SJCRH30 (cell line): ENCODE results near the gene LGALS3BP. TPM values are rescaled to one million over a fixed set of nuclear protein-coding genes. Genes with fewer than 3 reads are reported as not detected.

Experiments used
- DNase-seq, 2 experiments: peaks; one replicate each; pipeline ENCODE4 v3.0.0-alpha.2; 2015 to 2020
- H3K27ac ChIP-seq: fragments of 250-450 bp; sonication (Bioruptor Pico); 2 replicates; pipeline ENCODE4 v1.5.1; 2020; ENCODE audit warnings: mild to moderate bottlenecking, moderate library complexity
- H3K27me3 ChIP-seq: fragments of 250-450 bp; sonication (Bioruptor Pico); 2 replicates; pipeline ENCODE4 v1.5.1; 2020; ENCODE audit warnings: mild to moderate bottlenecking, moderate library complexity
- H3K36me3 ChIP-seq: fragments of 250-450 bp; sonication (Bioruptor Pico); 2 replicates; pipeline ENCODE4 v1.5.1; 2020; ENCODE audit warnings: mild to moderate bottlenecking, moderate library complexity
- H3K4me1 ChIP-seq: fragments of 250-450 bp; sonication (Bioruptor Pico); 2 replicates; pipeline ENCODE4 v1.5.1; 2020; ENCODE audit warnings: mild to moderate bottlenecking, moderate library complexity
- H3K4me3 ChIP-seq: fragments of 250-450 bp; sonication (Bioruptor Pico); 2 replicates; pipeline ENCODE4 v1.5.1; 2020; ENCODE audit warnings: mild to moderate bottlenecking, moderate library complexity
- H3K9me3 ChIP-seq: fragments of 250-450 bp; sonication (Bioruptor Pico); replicated peaks from 2 replicates; pipeline ENCODE4 v1.5.1; 2020; ENCODE audit warnings: mild to moderate bottlenecking, moderate library complexity
- total RNA-seq: library from RNA; depleted of rRNA; stranded (reverse); fragments of >200 nt; shearing (Covaris generic); gene quantifications from 2 replicates; pipeline ENCODE4 v1.2.3, GENCODE V29; 2014

LGALS3BP gene
- total RNA-seq, 1 experiment from 2014 or later: 140 TPM

DNA sequence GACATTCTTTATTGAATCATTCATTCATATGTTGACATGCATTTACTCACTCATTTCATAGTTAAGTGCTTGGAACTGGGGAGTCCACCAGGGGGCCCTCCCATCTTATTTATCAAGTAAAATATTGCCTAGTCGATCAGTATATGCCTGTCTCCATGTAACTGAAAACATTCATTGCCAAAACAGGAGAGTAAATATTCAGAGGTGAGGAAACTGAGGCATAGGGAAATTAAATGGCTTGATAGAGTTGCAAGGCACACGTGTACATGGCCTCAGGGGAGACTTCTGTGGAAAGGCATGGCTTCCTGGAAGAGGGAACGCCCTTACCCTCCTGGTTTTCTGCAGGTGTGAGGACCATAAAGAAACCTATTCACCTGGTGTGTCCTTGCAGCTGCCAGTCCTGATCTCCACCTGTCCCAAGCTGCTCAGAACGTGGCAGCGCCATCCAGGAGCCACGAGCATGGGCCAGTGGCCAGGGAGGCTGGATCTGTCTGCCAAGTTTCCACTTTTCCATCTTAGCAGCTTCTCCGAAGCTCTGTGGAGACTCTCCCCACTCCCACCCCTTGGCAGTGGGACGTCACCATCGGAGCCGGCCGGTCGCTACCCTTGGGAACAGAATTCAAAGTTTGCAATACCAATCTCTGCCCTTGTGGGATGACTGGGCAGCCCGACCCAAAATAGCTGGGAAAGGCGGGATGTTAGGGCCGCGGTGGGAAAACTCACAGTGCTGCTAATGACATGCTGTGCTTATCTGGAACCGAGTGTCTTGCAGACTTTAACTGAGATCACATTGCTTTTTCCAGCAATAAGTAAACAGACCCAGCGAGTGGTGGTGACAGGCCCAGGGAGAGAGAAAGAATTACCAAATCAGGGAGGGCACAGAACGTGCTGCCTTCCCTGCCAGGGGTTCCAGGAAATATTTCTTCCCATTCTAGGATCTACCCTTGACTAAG lies 40.2 kb upstream of the LGALS3BP start:
- Histone ChIP-seq H3K4me1 (peaks cover 9% of the 10 kb centered on the region), H3K27me3 (0 out of 2 replicates have a peak, but pooled peaks cover 3% of the 10 kb centered on the region), H3K9me3 (peaks cover 8% of the 10 kb centered on the region; the same call in 1 of the 2 replicates), H3K27ac (no peak overlapping the region), H3K4me3 (no peak overlapping the region), H3K36me3 (no peaks in the 10 kb centered on the region)
- DNase-seq: peak; percentile 89 to 91

DNA sequence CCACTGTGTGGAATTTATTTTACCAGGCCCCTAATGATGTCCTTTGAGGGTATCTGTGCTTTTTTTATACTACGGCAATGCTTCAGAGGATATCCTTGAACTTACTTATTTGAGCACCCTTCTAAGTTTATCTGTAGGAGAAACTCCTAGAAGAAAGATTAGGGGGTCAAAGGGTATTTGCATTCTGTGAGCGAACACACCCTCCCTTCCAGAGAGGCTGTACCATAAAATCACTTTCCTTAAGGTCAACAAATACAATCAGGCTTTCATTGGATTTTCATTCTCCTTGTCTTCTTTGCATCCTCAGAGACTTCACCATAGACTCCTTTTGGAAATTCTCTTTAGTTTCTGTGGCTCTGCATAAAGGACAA lies 39.5 kb upstream of the LGALS3BP start:
- H3K9me3 ChIP-seq: peaks cover 15% of the 10 kb centered on the region
- H3K27me3 ChIP-seq: 0 out of 2 replicates have a peak, but pooled peaks cover 3% of the 10 kb centered on the region

DNA sequence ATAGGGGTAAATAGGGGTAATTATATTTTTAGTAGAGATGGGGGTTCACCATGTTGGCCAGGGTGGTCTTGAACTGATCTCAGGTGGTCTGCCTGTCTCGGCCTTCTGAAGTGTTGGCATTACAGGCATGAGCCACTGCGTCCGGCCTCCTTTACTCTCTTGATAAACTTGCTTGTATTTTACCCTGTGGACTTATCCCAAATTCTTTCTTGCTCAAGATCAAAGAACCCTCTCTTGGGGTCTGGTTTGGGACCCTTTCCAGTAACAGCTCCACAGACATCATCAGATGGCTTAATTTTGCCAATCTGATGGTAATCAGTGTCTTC lies 38.6 kb upstream of the LGALS3BP start:
- no peak for DNase-seq
- Histone ChIP-seq H3K4me3 (no peak overlapping the region), H3K27me3 (no peaks in the 10 kb centered on the region), H3K27ac (no peak overlapping the region), H3K9me3 (peaks cover 22% of the 10 kb centered on the region), H3K36me3 (no peaks in the 10 kb centered on the region), H3K4me1 (peaks cover 5% of the 10 kb centered on the region; the same call in 1 of the 2 replicates)

More for the DNA sequence above, 39.5 kb upstream of the LGALS3BP start:
- DNase-seq: no peak
- no peak overlapping the region for H3K27ac ChIP-seq
- H3K36me3 ChIP-seq: no peaks in the 10 kb centered on the region
- H3K4me3 ChIP-seq: no peak overlapping the region
- peaks cover 9% of the 10 kb centered on the region for H3K4me1 ChIP-seq

DNA sequence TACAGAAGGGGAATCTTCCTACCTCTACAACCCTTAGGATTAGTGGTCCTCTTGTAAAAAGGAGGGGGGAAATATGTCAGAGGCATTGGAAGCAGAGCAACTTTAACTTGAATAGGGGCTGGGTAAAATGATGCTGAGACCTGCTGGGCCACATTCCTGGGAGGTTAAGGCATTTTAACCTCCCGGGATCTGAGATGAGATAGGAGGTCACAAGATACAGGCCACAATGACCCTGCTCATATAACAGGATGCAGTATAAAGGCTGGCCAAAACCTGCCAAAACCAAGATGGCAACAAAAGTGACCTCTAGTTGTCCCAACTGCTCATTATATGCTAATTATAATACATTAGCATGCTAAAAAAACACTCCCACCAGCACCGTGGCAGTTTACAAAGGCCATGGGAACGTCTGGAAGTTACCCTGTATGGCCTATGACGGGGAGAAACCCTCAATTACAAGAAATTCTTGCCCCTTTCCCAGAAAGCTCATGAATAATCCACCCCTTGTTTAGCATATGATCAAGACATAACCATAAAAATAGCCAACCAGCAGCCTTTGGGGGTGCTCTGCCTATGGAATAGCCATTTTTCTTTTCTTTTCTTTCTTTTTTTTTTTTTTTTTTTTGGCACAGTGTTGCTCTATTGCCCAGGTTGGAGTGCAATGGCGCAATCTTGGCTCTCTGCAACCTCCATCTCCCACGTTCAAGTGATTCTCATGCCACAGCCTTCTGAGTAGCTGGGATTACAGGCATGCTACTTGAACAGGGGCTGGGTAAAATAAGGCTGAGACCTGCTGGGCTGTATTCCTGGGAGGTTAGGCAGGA lies 38.0 kb upstream of the LGALS3BP start:
- peaks cover 5% of the 10 kb centered on the region; the same call in 1 of the 2 replicates for H3K4me1 ChIP-seq
- no peak overlapping the region for H3K4me3 ChIP-seq
- H3K27me3 ChIP-seq: no peaks in the 10 kb centered on the region
- H3K9me3 ChIP-seq: peaks cover 22% of the 10 kb centered on the region
- H3K27ac ChIP-seq: no peak overlapping the region
- no peak for DNase-seq
- no peaks in the 10 kb centered on the region for H3K36me3 ChIP-seq

DNA sequence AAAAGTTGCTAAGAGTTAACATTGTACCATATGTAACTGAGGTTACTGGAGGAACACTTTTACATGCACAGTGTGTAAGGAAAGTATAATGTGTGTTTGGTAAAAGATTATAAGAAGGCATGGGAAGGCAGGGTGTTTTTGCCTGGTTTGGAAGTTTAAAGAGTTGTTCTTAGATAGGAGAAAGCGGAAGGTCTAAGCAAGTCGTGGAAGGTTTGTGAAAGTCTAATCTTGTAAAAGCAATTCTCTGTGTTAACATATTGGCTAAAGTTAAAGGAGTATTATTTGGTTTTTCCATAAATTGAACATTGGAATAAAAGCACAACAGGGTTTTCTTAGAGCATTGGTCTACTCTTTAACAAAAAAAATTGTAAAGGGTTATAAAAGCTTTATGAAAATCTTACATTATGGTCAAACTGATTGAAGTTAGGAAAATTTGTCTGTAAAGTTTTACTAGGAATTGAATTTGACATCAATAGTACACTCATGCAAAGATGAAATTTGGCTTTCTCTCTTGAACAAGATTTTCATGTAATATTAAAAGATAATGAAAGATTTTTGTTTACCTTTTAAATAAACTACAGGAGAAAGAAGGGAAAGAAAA lies 34.5 kb upstream of the LGALS3BP start:
- no peak overlapping the region for H3K27ac ChIP-seq
- H3K36me3 ChIP-seq: no peaks in the 10 kb centered on the region
- H3K4me3 ChIP-seq: no peak overlapping the region
- H3K4me1 ChIP-seq: peaks cover 7% of the 10 kb centered on the region; the same call in 1 of the 2 replicates
- H3K9me3 ChIP-seq: peaks cover 22% of the 10 kb centered on the region
- DNase-seq: peak in 1 of 2 experiments; percentile 3
- H3K27me3 ChIP-seq: no peaks in the 10 kb centered on the region

DNA sequence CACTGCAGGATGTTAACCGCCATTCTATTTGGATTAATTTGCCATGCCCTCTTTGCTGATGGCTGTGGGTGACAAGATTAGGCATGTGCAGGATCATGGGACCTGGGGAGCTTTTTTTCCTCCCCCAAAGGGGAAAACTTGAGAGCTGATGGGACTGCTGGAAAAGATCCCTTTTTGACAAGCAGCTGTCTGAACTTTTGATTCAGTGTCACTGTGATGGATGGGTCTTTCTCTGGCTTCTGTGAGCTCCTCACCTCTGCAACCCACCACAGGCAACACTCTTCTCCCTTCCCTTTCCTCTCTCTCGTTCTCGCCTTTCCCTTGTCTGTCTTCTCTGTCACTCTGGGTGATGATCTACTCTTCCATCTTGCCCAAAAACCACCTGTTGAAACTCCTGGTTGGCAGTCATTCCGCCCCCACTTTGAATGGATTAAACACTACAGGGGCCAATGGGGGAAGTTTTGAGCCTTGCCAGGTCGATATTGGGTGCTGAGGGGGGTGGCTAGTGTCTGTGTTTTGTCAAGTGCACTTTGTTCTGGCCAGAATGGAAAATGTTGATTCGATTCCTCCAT lies 32.9 kb upstream of the LGALS3BP start:
- H3K9me3 ChIP-seq: peaks cover 22% of the 10 kb centered on the region
- H3K27ac ChIP-seq: no peak overlapping the region
- H3K4me3 ChIP-seq: no peak overlapping the region
- DNase-seq: no peak
- H3K36me3 ChIP-seq: peaks cover 3% of the 10 kb centered on the region; the same call in 1 of the 2 replicates
- H3K27me3 ChIP-seq: no peaks in the 10 kb centered on the region
- H3K4me1 ChIP-seq: peaks cover 13% of the 10 kb centered on the region; the same call in 1 of the 2 replicates

DNA sequence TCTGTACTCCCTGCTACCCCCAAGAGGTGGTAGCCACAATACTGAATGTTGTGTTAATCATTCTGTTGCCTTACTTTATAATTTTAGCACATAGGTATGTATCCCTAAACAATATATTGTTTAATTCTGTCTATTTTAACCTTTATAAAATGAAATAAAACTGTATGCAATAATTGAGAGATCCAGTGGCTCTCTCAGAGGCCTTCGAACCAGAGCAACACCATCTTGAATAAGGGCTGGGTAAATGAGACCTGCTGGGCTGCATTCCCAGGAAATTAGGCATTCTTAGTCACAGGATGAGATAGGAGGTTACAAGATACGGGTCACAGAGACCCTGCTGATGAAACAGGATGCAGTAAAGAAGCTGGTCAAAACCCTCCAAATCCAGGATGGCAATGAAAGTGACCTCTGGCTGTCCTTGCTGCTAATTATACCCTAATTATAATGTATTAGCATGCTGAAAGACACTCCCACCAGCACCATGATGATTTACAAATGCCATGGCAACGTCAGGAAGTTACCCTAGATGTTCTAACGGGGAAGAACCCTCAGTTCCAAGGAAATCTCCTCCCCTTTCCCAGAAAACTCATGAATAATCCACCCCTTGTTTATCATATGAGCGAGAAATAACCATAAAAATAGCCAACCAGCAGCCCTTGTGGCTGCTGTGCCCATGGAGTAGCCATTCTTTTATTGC lies 31.9 kb upstream of the LGALS3BP start:
- no peak for DNase-seq
- peaks cover 22% of the 10 kb centered on the region for H3K9me3 ChIP-seq
- no peak overlapping the region for H3K27ac ChIP-seq
- peaks cover 7% of the 10 kb centered on the region; the same call in 1 of the 2 replicates for H3K36me3 ChIP-seq
- no peaks in the 10 kb centered on the region for H3K27me3 ChIP-seq
- no peak overlapping the region for H3K4me3 ChIP-seq
- H3K4me1 ChIP-seq: peaks cover 13% of the 10 kb centered on the region; the same call in 1 of the 2 replicates

DNA sequence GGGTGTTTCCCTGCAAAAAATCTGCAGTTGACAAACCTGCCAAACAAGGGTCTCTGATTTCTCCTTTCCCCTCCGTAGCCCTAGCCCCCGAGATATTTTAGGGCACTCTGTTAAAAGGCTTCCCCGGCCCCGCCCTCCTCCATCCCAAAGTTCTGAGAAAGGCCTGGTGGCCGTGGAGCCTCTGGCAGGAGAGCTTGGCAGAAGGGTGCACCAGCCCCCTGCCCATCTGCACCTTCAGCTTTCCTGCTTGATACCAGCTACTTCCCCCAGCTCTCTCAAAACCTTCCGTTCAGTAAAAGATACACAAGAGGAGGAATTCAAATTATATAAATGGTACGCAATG lies 30.6 kb upstream of the LGALS3BP start:
- DNase-seq: no peak
- peak overlapping the region; percentile 71 for H3K4me3 ChIP-seq
- H3K9me3 ChIP-seq: peaks cover 16% of the 10 kb centered on the region
- H3K36me3 ChIP-seq: peaks cover 7% of the 10 kb centered on the region; the same call in 1 of the 2 replicates
- peak overlapping the region; percentile 52 for H3K27ac ChIP-seq
- H3K4me1 ChIP-seq: peaks cover 16% of the 10 kb centered on the region; the same call in 1 of the 2 replicates
- no peaks in the 10 kb centered on the region for H3K27me3 ChIP-seq

DNA sequence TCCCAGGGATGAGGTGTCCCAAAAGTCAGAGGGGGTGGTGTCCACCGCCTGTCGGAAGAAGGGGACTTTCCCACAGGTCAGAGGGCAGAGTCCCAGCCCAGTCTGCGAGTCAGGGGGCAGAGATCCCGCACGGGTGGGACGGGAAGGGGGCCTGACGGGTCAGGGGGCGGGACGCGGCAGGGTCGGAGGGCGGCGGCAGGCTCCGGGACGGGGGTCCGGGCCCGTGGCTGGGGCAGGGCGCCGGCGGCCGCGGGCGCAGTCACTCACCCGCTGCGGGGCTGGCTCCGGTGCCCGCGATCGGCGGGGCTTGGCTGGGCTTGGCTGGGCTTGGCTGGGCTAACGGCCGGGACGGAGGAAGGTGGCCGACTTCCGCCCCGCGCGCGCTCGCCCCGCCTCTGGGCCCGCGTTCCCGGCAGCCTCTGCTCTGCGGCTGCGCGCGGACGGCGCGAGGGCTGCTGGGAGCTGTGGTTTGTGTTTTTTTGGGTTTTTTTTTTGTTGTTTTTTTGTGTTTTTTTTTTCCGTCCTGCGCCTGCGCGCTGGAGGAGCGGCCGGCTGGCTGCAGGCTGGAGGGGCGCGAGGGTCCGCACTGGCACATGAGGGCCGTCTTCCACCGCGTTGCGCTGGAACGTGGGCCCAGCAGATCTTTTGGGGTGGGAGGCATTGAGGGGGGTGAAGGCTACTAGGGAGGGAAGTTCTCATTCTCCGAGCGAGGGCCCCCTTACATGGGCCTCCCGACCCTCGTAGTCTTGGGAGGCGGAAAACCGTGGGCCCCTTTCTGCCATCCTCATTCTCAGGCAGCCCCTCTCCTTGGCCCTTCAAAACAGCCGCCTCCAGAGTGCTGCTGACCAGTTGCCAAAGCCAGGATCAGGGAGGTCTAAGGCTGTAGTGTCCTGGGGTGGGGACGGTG lies 29.9 kb upstream of the LGALS3BP start, which contains the start of gene CANT1:
TSS of gene CANT1 (minus strand) at position 368 of the 907 bp plus-strand sequence. CDS start 12,142 bp downstream, outside the sequence.
- DNase-seq: peak; percentile 90 to 94
- H3K4me3 ChIP-seq: peak within 1 kb of the TSS; percentile 71
- H3K27ac ChIP-seq: peak within 1 kb of the TSS; percentile 52
- no peaks in the 10 kb centered on the region for H3K27me3 ChIP-seq
- peaks cover 11% of the 10 kb centered on the region for H3K9me3 ChIP-seq
- peaks cover 16% of the 10 kb centered on the region; the same call in 1 of the 2 replicates for H3K4me1 ChIP-seq
- peaks cover 7% of the 10 kb centered on the region; the same call in 1 of the 2 replicates for H3K36me3 ChIP-seq

DNA sequence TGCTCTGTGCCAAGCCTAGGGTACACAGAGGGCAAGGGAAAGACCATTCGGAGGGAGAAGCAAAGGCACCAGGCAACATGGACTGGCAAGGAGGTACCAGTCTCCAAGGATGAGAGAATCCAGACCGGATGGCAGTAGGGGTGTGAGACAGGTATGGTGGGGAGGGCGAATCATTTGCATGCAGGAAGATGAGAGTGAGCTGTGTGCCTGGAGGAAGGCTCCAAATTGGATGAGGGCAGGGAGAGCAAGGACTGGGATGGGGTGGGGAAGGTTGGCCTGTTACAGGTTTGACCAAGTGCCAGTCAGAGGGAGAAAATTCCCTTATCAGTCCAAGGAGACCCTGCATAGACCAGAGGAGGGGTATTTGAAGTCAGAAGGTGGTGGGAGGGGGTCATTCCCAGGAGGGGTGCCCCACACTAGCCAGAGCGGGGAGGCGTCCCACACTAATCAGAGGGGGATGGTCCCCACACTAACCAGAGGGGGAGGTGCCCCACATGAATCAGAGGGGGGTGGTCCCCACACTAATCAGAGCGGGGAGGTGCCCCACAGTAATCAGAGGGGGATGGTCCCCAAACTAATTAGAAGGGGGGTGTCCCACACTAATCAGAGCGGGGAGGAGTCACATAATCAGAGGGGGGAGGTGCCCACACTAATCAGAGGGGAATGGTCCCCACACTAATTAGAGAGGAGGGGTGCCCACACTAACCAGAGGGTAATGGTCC lies 29.1 kb upstream of the LGALS3BP start:
- H3K4me1 ChIP-seq: peaks cover 16% of the 10 kb centered on the region; the same call in 1 of the 2 replicates
- peak overlapping the region; percentile 71 for H3K4me3 ChIP-seq
- H3K27ac ChIP-seq: peak overlapping the region; percentile 33; the same call in 1 of the 2 replicates
- no peaks in the 10 kb centered on the region for H3K27me3 ChIP-seq
- no peak for DNase-seq
- peaks cover 7% of the 10 kb centered on the region; the same call in 1 of the 2 replicates for H3K36me3 ChIP-seq
- H3K9me3 ChIP-seq: peaks cover 3% of the 10 kb centered on the region

DNA sequence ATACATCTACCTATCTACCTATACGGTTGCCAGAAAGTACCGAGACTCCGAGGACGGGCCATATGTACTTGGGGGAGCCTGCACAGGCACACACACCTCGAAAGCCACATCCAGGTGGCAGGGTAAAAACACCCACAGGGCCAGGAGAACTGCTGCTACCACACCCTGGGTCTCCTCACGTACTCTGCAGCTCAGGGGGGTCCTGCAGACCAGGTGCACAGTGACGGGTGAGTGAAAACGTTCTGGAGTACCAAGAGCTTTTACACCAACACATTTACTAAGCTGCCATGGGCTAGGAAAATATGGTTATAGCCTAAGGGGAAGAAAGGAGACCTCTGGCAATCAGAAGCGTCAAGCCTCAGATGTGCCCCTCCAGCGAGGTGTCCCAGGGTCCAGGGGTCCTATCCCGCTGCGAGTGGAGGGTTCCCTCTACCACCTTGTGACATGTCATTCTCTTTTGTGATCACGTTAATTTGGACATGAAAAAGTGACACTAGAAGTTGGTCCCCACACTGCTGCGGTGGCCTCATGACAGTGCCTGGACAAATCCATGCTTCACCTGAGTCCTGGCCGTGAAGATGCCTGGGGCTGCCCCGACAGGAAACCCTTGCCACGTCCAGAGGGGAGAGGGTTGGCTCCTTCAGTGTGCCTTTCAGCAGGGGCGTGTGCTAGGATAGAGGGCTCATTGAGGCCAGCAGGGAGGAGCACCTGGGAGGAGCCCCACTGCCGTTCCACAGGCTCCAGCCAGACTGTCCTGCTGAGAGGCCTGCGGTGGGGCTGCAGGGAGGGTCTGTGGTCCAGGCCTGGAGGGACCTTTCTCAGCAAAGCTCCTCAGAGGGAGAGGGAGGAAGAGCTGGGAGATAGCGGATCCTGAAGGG lies 28.0 kb upstream of the LGALS3BP start:
- H3K36me3 ChIP-seq: peaks cover 16% of the 10 kb centered on the region
- no peak for DNase-seq
- no peak overlapping the region for H3K27ac ChIP-seq
- H3K27me3 ChIP-seq: no peaks in the 10 kb centered on the region
- no peak overlapping the region for H3K4me3 ChIP-seq
- peaks cover 16% of the 10 kb centered on the region; the same call in 1 of the 2 replicates for H3K4me1 ChIP-seq
- no peaks in the 10 kb centered on the region for H3K9me3 ChIP-seq
